Inferior parietal cortex (tissue), 1 donor: ENCODE results near the gene CEBPG.
A peak's percentile ranks its signal among the peaks of the same experiment; 100 is the strongest.

Experiments used
- DNase-seq: peaks from one replicate; pipeline ENCODE4 v3.0.0-alpha.2; 2016; ENCODE audit errors: extremely low spot score

Gene CEBPG

GRCh38 chr19:33406521-33407139, 33.1 kb downstream of the CEBPG start:
- DNase-seq: peak; percentile 72

- DNase-seq: no peak
Measured at GRCh38 chr19:33407140-33407551, 33.6 kb downstream of the CEBPG start.

GRCh38 chr19:33407716-33408115, 34.2 kb downstream of the CEBPG start:
- DNase-seq: no peak

- no peak for DNase-seq
Measured at GRCh38 chr19:33408116-33408515, 34.6 kb downstream of the CEBPG start.

- no peak for DNase-seq
Measured at GRCh38 chr19:33408538-33409434, 35.3 kb downstream of the CEBPG start.

- DNase-seq: no peak
Measured at GRCh38 chr19:33409906-33410685, 36.6 kb downstream of the CEBPG start.

- no peak for DNase-seq
Measured at GRCh38 chr19:33410915-33411401, 37.4 kb downstream of the CEBPG start.

GRCh38 chr19:33411621-33412180, 38.2 kb downstream of the CEBPG start:
- no peak for DNase-seq

GRCh38 chr19:33412601-33413425, 39.3 kb downstream of the CEBPG start:
- no peak for DNase-seq

- DNase-seq: no peak
Measured at GRCh38 chr19:33413426-33413725, 39.9 kb downstream of the CEBPG start.

- no peak for DNase-seq
Measured at GRCh38 chr19:33413868-33414666, 40.6 kb downstream of the CEBPG start.

GRCh38 chr19:33414667-33415605, 41.4 kb downstream of the CEBPG start:
- DNase-seq: no peak

- DNase-seq: peak; percentile 59
Measured at GRCh38 chr19:33416307-33417215, 43.1 kb downstream of the CEBPG start.

GRCh38 chr19:33417751-33418150, 44.2 kb downstream of the CEBPG start:
- no peak for DNase-seq

- DNase-seq: no peak
Measured at GRCh38 chr19:33418461-33418860, 45.0 kb downstream of the CEBPG start.

GRCh38 chr19:33418871-33419787, 45.6 kb downstream of the CEBPG start:
- DNase-seq: no peak

- no peak for DNase-seq
Measured at GRCh38 chr19:33419788-33420130, 46.2 kb downstream of the CEBPG start.
